Type B pancreatic cell (in vitro differentiated cells): ENCODE results near the gene NLGN4Y. TPM values are rescaled to one million over a fixed set of nuclear protein-coding genes. Genes with fewer than 3 reads are reported as not detected.

ENCODE experiments used
- DNase-seq: peaks from one replicate; pipeline ENCODE4 v3.0.0; 2021; ENCODE audit warnings: mixed read lengths; ENCODE audit not compliant: unreplicated experiment; ENCODE audit errors: extremely low spot score
- H3K27ac Mint-ChIP-seq: 2 replicates; pipeline ENCODE4 v1.8.0; 2021; ENCODE audit warnings: mild to moderate bottlenecking, mixed read lengths
- H3K27me3 Mint-ChIP-seq: 2 replicates; pipeline ENCODE4 v1.8.0; 2021; ENCODE audit warnings: mixed read lengths
- H3K36me3 Mint-ChIP-seq: 2 replicates; pipeline ENCODE4 v1.8.0; 2021; ENCODE audit warnings: mixed read lengths
- H3K4me1 Mint-ChIP-seq: one replicate; pipeline ENCODE4 v1.8.0; 2021; ENCODE audit warnings: mixed read lengths; ENCODE audit not compliant: unreplicated experiment
- H3K4me3 Mint-ChIP-seq: 2 replicates; pipeline ENCODE4 v1.8.0; 2021; ENCODE audit warnings: mild to moderate bottlenecking, mixed read lengths
- H3K9me3 Mint-ChIP-seq: 2 replicates; pipeline ENCODE4 v1.8.0; 2021; ENCODE audit warnings: mixed read lengths
- CTCF ChIP-seq: fragments of 200-600 bp; sonication (generic); conservative IDR thresholded peaks from 2 replicates; pipeline ENCODE4 v1.5.0; 2021; ENCODE audit warnings: antibody characterized with exemption, mild to moderate bottlenecking
- total RNA-seq: library from RNA; stranded (reverse); gene quantifications from 2 replicates; pipeline ENCODE4 v1.2.1, GENCODE V29; 2021; ENCODE audit warnings: low replicate concordance

The NLGN4Y gene
- total RNA-seq, 1 donor from 2014 or later, result not detected

- H3K9me3 Mint-ChIP-seq, result no peaks in the 10 kb centered on the region
- H3K4me3 Mint-ChIP-seq, result no peak overlapping the region
- no peak overlapping the region for H3K27ac Mint-ChIP-seq
- DNase-seq, result no peak
- no peak for TF ChIP-seq CTCF
- no peaks in the 10 kb centered on the region for H3K4me1 Mint-ChIP-seq
- no peaks in the 10 kb centered on the region for H3K36me3 Mint-ChIP-seq
- H3K27me3 Mint-ChIP-seq, result no peaks in the 10 kb centered on the region
These were observed 294.1 kb downstream of the NLGN4Y start for GRCh38 chrY:14818452-14818851.

GRCh38 chrY:14822201-14822600 lies 297.9 kb downstream of the NLGN4Y start:
- TF ChIP-seq CTCF, result no peak
- Mint-ChIP-seq H3K4me3 (no peak overlapping the region), H3K9me3 (no peaks in the 10 kb centered on the region), H3K27ac (no peak overlapping the region), H3K36me3 (no peaks in the 10 kb centered on the region), H3K4me1 (no peaks in the 10 kb centered on the region), H3K27me3 (no peaks in the 10 kb centered on the region)
- DNase-seq, result no peak

GRCh38 chrY:14822906-14823305 lies 298.6 kb downstream of the NLGN4Y start:
- Mint-ChIP-seq H3K4me3 (no peak overlapping the region), H3K27me3 (no peaks in the 10 kb centered on the region), H3K27ac (no peak overlapping the region), H3K4me1 (no peaks in the 10 kb centered on the region), H3K36me3 (no peaks in the 10 kb centered on the region), H3K9me3 (no peaks in the 10 kb centered on the region)
- no peak for DNase-seq
- TF ChIP-seq CTCF, result no peak

GRCh38 chrY:14824583-14824982 lies 300.3 kb downstream of the NLGN4Y start:
- DNase-seq, result no peak
- TF ChIP-seq CTCF, result no peak
- H3K9me3 Mint-ChIP-seq, result no peaks in the 10 kb centered on the region
- no peak overlapping the region for H3K27ac Mint-ChIP-seq
- H3K27me3 Mint-ChIP-seq, result no peaks in the 10 kb centered on the region
- H3K4me1 Mint-ChIP-seq, result no peaks in the 10 kb centered on the region
- H3K4me3 Mint-ChIP-seq, result no peak overlapping the region
- no peaks in the 10 kb centered on the region for H3K36me3 Mint-ChIP-seq

- Mint-ChIP-seq H3K4me3 (no peak overlapping the region), H3K9me3 (no peaks in the 10 kb centered on the region), H3K27ac (no peak overlapping the region), H3K27me3 (no peaks in the 10 kb centered on the region), H3K4me1 (no peaks in the 10 kb centered on the region), H3K36me3 (no peaks in the 10 kb centered on the region)
- no peak for TF ChIP-seq CTCF
- DNase-seq, result no peak
These were observed 301.4 kb downstream of the NLGN4Y start for GRCh38 chrY:14825728-14826127.

GRCh38 chrY:14828531-14828930 lies 304.2 kb downstream of the NLGN4Y start:
- Mint-ChIP-seq H3K27ac (no peak overlapping the region), H3K27me3 (no peaks in the 10 kb centered on the region), H3K9me3 (no peaks in the 10 kb centered on the region), H3K4me3 (no peak overlapping the region), H3K36me3 (no peaks in the 10 kb centered on the region), H3K4me1 (no peaks in the 10 kb centered on the region)
- TF ChIP-seq CTCF, result no peak
- DNase-seq, result no peak
